Middle frontal gyrus (tissue), 1 donor: ENCODE measurements around the gene CCDC7.
"Not testable (repeated sequence)": the region's sequence is repeated elsewhere in the genome, so short reads cannot be mapped to it uniquely, and the experiment has no call there.

Experiments used
- DNase-seq: peaks from one replicate; pipeline ENCODE4 v3.0.0-alpha.2; 2015; ENCODE audit warnings: low spot score; ENCODE audit errors: extremely low spot score

CCDC7 gene

GRCh38 chr10:32878646-32879045 lies 432.7 kb downstream of the CCDC7 start:
- no peak for DNase-seq

- no peak for DNase-seq
These were observed 436.1 kb downstream of the CCDC7 start for GRCh38 chr10:32882076-32882475.

- no peak for DNase-seq
These were observed 441.5 kb downstream of the CCDC7 start for GRCh38 chr10:32887481-32887880.

- DNase-seq = no peak
These were observed 442.4 kb downstream of the CCDC7 start for GRCh38 chr10:32888161-32888927.

GRCh38 chr10:32889631-32890212 lies 443.8 kb downstream of the CCDC7 start:
- DNase-seq = no peak

- no peak for DNase-seq
These were observed 444.5 kb downstream of the CCDC7 start for GRCh38 chr10:32890444-32890843.

- no peak for DNase-seq
These were observed 445.3 kb downstream of the CCDC7 start for GRCh38 chr10:32891261-32891660.

GRCh38 chr10:32893434-32893833 lies 447.5 kb downstream of the CCDC7 start:
- no peak for DNase-seq

GRCh38 chr10:32893916-32894664 lies 448.1 kb downstream of the CCDC7 start:
- DNase-seq = no peak

- DNase-seq = not testable (repeated sequence)
These were observed 449.4 kb downstream of the CCDC7 start for GRCh38 chr10:32895200-32895968.

- no peak for DNase-seq
These were observed 455.9 kb downstream of the CCDC7 start for GRCh38 chr10:32901815-32902214.

- no peak for DNase-seq
These were observed 459.5 kb downstream of the CCDC7 start for GRCh38 chr10:32905466-32905865.

- DNase-seq = no peak
These were observed 460.7 kb downstream of the CCDC7 start for GRCh38 chr10:32906595-32906994.

GRCh38 chr10:32909456-32909855 lies 463.5 kb downstream of the CCDC7 start:
- no peak for DNase-seq

GRCh38 chr10:32909970-32910369 lies 464.0 kb downstream of the CCDC7 start:
- DNase-seq = not testable (repeated sequence)

- no peak for DNase-seq
These were observed 465.5 kb downstream of the CCDC7 start for GRCh38 chr10:32911285-32912016.

- not testable (repeated sequence) for DNase-seq
These were observed 471.9 kb downstream of the CCDC7 start for GRCh38 chr10:32917817-32918216.

GRCh38 chr10:32922170-32922569 lies 476.2 kb downstream of the CCDC7 start:
- DNase-seq = no peak

GRCh38 chr10:32923134-32923533 lies 477.2 kb downstream of the CCDC7 start:
- DNase-seq = no peak

- no peak for DNase-seq
These were observed 477.9 kb downstream of the CCDC7 start for GRCh38 chr10:32923849-32924248.
